Endodermal cell (in vitro differentiated cells): ENCODE measurements around the gene NOTCH2. TPM values are rescaled to one million over a fixed set of nuclear protein-coding genes. Genes with fewer than 3 reads are reported as not detected.

Source experiments
- DNase-seq: peaks from one replicate; pipeline ENCODE4 v3.0.0-alpha.2; 2017
- H3K27ac ChIP-seq: 2 replicates; pipeline ENCODE4 v1.5.1; 2013; ENCODE audit warnings: mild to moderate bottlenecking, low read depth, low read length, moderate library complexity
- H3K27me3 ChIP-seq: 2 replicates; pipeline ENCODE4 v1.6.1; 2013; ENCODE audit warnings: mild to moderate bottlenecking, low read length, moderate library complexity; ENCODE audit not compliant: insufficient read depth, control insufficient read depth, poor library complexity, severe bottlenecking
- H3K36me3 ChIP-seq: 2 replicates; pipeline ENCODE4 v1.7.0; 2013; ENCODE audit warnings: mild to moderate bottlenecking, low read length, moderate library complexity; ENCODE audit not compliant: control insufficient read depth, insufficient read depth
- H3K4me1 ChIP-seq: one replicate; pipeline ENCODE4 v1.7.0; 2013; ENCODE audit warnings: low read length; ENCODE audit not compliant: control insufficient read depth, insufficient read depth
- H3K4me3 ChIP-seq: 2 replicates; pipeline ENCODE4 v1.5.1; 2013; ENCODE audit warnings: mild to moderate bottlenecking, low read length, moderate library complexity
- H3K9ac ChIP-seq: 2 replicates; pipeline ENCODE4 v1.6.1; 2013; ENCODE audit warnings: mild to moderate bottlenecking, low read length, moderate library complexity; ENCODE audit not compliant: poor library complexity, severe bottlenecking; ENCODE audit errors: extremely low read depth
- H3K9me3 ChIP-seq: 2 replicates; pipeline ENCODE4 v1.6.1; 2013; ENCODE audit warnings: mild to moderate bottlenecking, low read length, moderate library complexity; ENCODE audit not compliant: control insufficient read depth
- H3K27ac Mint-ChIP-seq: 2 replicates; pipeline ENCODE4 v1.8.0; 2020; ENCODE audit warnings: mixed read lengths
- H3K27me3 Mint-ChIP-seq: 2 replicates; pipeline ENCODE4 v1.8.0; 2021; ENCODE audit warnings: mild to moderate bottlenecking, mixed read lengths; ENCODE audit not compliant: insufficient read depth
- H3K36me3 Mint-ChIP-seq: 2 replicates; pipeline ENCODE4 v1.8.0; 2020; ENCODE audit warnings: low read depth, mixed read lengths
- H3K4me1 Mint-ChIP-seq: 2 replicates; pipeline ENCODE4 v1.8.0; 2020; ENCODE audit warnings: mixed read lengths
- H3K4me3 Mint-ChIP-seq: 2 replicates; pipeline ENCODE4 v1.8.0; 2020; ENCODE audit warnings: mild to moderate bottlenecking, moderate library complexity, mixed read lengths
- H3K9me3 Mint-ChIP-seq: 2 replicates; pipeline ENCODE4 v1.8.0; 2020; ENCODE audit warnings: mild to moderate bottlenecking, mixed read lengths
- WGBS, 2 experiments: methylation state at CpG; one replicate each; pipeline versions ENCODE4 v1.1.5 to v1.1.7; 2013; ENCODE audit warnings: missing lambda C conversion rate in 2 of 2, mixed read lengths in 1 of 2; ENCODE audit not compliant: insufficient coverage in 1 of 2, insufficient read length in 1 of 2; 5-methylcytosine and 5-hydroxymethylcytosine counted together
- total RNA-seq, 2 donors: library from RNA; stranded (reverse); fragmentation: NEBNext Ultra II Directional in 1 of 2; extraction: Animal tissue kit (Norgen Biotek cat#: 25700) in 1 of 2; gene quantifications; 2 replicates in 1 of 2; 3 replicates in 1 of 2; pipeline ENCODE4 v1.2.1, GENCODE V29; 2021
- TF ChIP-seq, protein P1 (sequence below): fragments of 200-600 bp; sonication (generic); conservative IDR thresholded peaks from 2 replicates; pipeline ENCODE4 v1.5.0; 2021; ENCODE audit warnings: antibody characterized with exemption, mild to moderate bottlenecking

The NOTCH2 gene
- total RNA-seq, 2 donors from 2014 or later = 79.0 to 88.3 TPM

DNA sequence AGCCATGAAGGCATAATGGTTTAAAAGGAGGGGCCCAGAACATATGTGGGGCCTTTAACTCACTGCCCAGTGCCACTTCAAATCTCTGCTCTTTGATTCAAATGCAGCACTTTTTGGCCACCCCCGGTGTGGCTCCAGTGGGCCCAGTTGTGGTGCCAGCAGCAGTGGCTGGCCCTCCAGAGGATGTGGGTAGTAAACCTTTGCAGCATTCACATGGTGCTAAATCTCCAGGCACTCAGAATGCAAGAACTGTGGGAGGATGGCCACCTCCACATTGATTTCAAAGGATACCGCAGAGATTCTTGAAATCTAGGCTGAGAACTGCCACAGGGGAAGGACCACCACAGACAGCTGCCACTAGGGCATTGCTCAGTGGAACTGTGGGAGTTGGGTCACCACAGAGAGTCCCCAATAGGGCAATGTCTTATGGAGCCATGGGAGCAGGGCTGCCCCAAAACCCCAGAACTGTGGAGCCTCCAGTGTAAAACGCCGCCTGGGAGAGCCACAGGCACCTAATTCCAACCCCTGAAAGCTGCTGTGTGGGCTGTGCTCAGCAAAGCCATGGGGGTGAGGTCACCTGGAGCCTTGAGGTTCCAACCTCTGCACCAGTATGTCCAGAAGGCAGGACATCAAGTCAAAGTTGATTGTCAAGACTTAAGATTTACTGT, 166.6 kb downstream of the NOTCH2 start:
- Mint-ChIP-seq H3K4me1 (no peaks in the 10 kb centered on the region), H3K36me3 (no peaks in the 10 kb centered on the region), H3K4me3 (no peak overlapping the region), H3K27ac (no peak overlapping the region), H3K9me3 (peaks cover 13% of the 10 kb centered on the region), H3K27me3 (peaks cover 17% of the 10 kb centered on the region)
- Histone ChIP-seq H3K27me3 (peaks cover 5% of the 10 kb centered on the region), H3K4me3 (no peak overlapping the region), H3K27ac (no peak overlapping the region), H3K9ac (no peak overlapping the region), H3K4me1 (no peaks in the 10 kb centered on the region), H3K36me3 (no peaks in the 10 kb centered on the region), H3K9me3 (peaks cover 19% of the 10 kb centered on the region)
- TF ChIP-seq, protein P1, sequence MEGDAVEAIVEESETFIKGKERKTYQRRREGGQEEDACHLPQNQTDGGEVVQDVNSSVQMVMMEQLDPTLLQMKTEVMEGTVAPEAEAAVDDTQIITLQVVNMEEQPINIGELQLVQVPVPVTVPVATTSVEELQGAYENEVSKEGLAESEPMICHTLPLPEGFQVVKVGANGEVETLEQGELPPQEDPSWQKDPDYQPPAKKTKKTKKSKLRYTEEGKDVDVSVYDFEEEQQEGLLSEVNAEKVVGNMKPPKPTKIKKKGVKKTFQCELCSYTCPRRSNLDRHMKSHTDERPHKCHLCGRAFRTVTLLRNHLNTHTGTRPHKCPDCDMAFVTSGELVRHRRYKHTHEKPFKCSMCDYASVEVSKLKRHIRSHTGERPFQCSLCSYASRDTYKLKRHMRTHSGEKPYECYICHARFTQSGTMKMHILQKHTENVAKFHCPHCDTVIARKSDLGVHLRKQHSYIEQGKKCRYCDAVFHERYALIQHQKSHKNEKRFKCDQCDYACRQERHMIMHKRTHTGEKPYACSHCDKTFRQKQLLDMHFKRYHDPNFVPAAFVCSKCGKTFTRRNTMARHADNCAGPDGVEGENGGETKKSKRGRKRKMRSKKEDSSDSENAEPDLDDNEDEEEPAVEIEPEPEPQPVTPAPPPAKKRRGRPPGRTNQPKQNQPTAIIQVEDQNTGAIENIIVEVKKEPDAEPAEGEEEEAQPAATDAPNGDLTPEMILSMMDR = no peak
- no peak for DNase-seq
- 94 to 100% methylated on average over 4 of the region's 4 CpGs for WGBS, 2 experiments

DNA sequence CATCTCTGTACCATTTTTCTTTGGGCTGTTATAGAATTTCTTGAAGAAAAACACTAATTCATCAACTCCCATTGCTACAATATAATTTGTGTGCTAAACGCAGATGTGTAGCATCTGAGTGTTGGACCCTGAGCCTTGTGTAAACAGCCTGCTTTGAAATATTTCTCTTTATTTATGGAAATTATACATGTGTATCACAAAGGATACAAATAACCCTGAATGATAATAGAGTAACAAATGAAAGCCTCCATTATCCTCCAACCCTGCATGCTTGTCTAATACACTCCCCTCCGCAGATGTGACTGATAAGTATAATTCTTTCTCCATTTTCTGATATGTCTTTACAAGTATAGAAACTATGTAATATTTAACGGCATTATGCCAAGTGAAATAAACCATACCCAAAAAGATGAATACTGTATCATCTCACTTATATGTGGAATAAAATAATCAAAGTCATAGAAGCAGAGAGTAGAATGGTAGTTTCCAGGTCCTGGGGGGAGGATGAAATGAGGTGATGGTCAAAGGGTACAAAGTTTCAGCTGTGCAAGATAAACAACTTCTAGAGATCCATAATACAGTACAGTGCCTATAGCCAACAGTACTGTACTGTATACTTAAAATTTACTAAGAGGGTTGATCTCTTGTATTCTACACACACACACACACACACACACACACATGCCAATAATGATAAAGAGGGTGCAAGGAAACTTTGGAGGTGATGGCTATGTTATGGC, 170.3 kb downstream of the NOTCH2 start:
- Histone ChIP-seq H3K27me3 (peaks cover 5% of the 10 kb centered on the region), H3K4me3 (no peak overlapping the region), H3K36me3 (no peaks in the 10 kb centered on the region), H3K9ac (no peak overlapping the region), H3K27ac (no peak overlapping the region), H3K4me1 (no peaks in the 10 kb centered on the region), H3K9me3 (no peaks in the 10 kb centered on the region)
- WGBS, 2 experiments = 100% methylated on average over 2 of the region's 3 CpGs; no CpG with 5 or more reads in 1 of the 2 experiments
- DNase-seq = no peak
- Mint-ChIP-seq H3K4me1 (no peaks in the 10 kb centered on the region), H3K27ac (no peak overlapping the region), H3K27me3 (peaks cover 4% of the 10 kb centered on the region), H3K9me3 (no peaks in the 10 kb centered on the region), H3K4me3 (no peak overlapping the region), H3K36me3 (no peaks in the 10 kb centered on the region)
- TF ChIP-seq, protein P1 = no peak

DNA sequence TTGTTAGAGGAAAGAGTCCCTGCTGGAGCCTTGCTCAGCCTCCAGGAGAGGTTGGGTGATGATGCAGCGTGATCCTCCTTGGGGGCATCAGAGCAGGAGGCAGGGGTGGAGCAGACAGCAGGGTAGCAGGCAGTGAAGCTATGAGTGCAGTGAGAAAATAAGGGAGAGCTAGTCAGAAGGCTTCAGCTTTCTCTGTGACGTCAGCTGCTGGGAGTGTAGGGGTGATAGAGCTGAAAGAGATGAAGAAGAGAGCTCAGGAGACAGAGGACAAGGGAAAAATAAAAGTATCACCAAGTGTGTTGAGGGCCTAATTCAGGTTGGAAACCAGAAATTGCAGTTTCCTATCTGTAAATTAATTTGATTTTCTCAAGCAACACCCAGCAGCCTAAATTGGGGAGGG, 170.9 kb downstream of the NOTCH2 start:
- H3K9me3 ChIP-seq = no peaks in the 10 kb centered on the region
- TF ChIP-seq, protein P1 = no peak
- Mint-ChIP-seq H3K27ac (no peak overlapping the region), H3K9me3 (no peaks in the 10 kb centered on the region), H3K27me3 (peaks cover 2% of the 10 kb centered on the region), H3K4me3 (no peak overlapping the region), H3K36me3 (no peaks in the 10 kb centered on the region), H3K4me1 (no peaks in the 10 kb centered on the region)
- DNase-seq = no peak
- no peak overlapping the region for H3K27ac ChIP-seq
- H3K4me3 ChIP-seq = no peak overlapping the region
- WGBS, 2 experiments = 79 to 80% methylated on average over 1 to 2 of the region's 2 CpGs
- H3K4me1 ChIP-seq = no peaks in the 10 kb centered on the region
- H3K36me3 ChIP-seq = no peaks in the 10 kb centered on the region
- no peak overlapping the region for H3K9ac ChIP-seq
- H3K27me3 ChIP-seq = peaks cover 5% of the 10 kb centered on the region
